ENCODE data around the gene SEMA4G.

Gene SEMA4G

DNA sequence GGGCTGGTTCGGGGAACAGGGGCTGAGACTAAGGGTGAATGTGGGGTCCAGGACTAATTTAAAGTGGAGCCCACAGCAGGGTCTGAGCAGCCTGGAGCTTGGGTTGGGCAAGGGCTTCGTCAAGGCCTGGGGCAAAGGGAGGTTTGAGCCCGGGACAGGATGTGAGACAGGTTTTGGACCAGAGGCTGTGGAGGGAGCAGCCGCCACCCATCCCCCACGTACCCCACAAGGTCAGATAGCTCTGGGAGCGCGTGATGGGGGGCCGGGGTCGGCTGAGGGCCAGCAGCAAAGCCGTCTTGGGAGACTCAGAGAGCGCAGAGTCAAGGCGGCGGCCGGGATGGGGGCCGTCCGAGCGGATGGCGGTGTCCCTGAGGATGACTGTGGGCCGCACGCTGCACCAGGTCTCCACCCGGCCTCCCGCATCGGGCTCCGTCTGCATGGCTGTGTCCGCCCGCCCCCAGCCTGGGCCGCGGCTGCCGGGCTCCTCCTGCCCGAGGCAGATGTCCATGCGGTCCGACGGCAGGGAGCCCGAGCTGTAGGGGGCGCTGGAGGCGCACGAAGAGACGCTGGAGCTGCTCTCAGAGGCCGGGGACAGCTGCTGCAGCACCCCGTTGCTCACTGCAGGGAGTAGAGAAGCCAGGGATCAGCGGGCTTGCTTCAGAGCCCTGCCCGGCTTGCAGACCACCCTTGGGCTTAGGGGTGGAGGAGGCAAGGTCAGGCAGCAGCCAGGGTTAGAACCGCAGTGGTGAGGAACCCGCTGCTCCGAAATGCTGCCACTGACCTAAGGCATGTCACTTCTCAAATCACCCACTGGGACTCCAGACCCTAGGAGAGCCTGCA lies 49.5 kb downstream of the SEMA4G start (continued):
- TF ChIP-seq ZNF266 (tag by site-specific recombination; IDR thresholded peaks at IDR 0.05; ENCODE audit: low read depth) (no peak), ZNF146 (tag by site-specific recombination; IDR thresholded peaks at IDR 0.05) (no peak), REPIN1 (tag by site-specific recombination; IDR thresholded peaks at IDR 0.05; ENCODE audit: low read depth) (no peak), ZFP69B (tag by site-specific recombination; IDR thresholded peaks at IDR 0.05) (0 out of 2 replicates have a peak, but pooled peaks have one; percentile 31), ZNF571 (tag by site-specific recombination; IDR thresholded peaks at IDR 0.05) (no peak), ZNF133 (tag by site-specific recombination; IDR thresholded peaks at IDR 0.05) (no peak), RBAK (tag by site-specific recombination; IDR thresholded peaks at IDR 0.05) (no peak), MZF1 (tag by site-specific recombination; IDR thresholded peaks at IDR 0.05; ENCODE audit: borderline replicate concordance) (no peak), ZNF169 (tag by site-specific recombination; IDR thresholded peaks at IDR 0.05) (no peak), ZBTB8A (tag by site-specific recombination; IDR thresholded peaks at IDR 0.05) (peak; percentile 64), ZNF416 (tag by site-specific recombination; IDR thresholded peaks at IDR 0.05) (no peak), ZNF274 (IDR thresholded peaks at IDR 0.05; ENCODE audit: low read length) (no peak), ZNF274 (tag by site-specific recombination; IDR thresholded peaks at IDR 0.05; ENCODE audit: borderline replicate concordance) (no peak), SCRT1 (tag by site-specific recombination; IDR thresholded peaks at IDR 0.05; ENCODE audit: borderline replicate concordance) (no peak), YY1 (tag by site-specific recombination; IDR thresholded peaks at IDR 0.05) (no peak; the same call in 1 of the 2 replicates), ZNF433 (tag by site-specific recombination; IDR thresholded peaks at IDR 0.05; ENCODE audit: low read depth) (no peak), ZNF350 (tag by site-specific recombination; IDR thresholded peaks at IDR 0.05) (no peak), ZBTB21 (tag by site-specific recombination; IDR thresholded peaks at IDR 0.05) (no peak), ZBTB1 (tag by site-specific recombination; IDR thresholded peaks at IDR 0.05) (no peak), ZNF341 (tag by site-specific recombination; IDR thresholded peaks at IDR 0.05; ENCODE audit: low read depth) (peak; percentile 53), ZNF214 (tag by site-specific recombination; IDR thresholded peaks at IDR 0.05; ENCODE audit: borderline replicate concordance) (no peak), OSR2 (tag by site-specific recombination; IDR thresholded peaks at IDR 0.05) (no peak)
- TF ChIP-seq, protein P1, sequence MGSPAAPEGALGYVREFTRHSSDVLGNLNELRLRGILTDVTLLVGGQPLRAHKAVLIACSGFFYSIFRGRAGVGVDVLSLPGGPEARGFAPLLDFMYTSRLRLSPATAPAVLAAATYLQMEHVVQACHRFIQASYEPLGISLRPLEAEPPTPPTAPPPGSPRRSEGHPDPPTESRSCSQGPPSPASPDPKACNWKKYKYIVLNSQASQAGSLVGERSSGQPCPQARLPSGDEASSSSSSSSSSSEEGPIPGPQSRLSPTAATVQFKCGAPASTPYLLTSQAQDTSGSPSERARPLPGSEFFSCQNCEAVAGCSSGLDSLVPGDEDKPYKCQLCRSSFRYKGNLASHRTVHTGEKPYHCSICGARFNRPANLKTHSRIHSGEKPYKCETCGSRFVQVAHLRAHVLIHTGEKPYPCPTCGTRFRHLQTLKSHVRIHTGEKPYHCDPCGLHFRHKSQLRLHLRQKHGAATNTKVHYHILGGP (tag by site-specific recombination; IDR thresholded peaks at IDR 0.05), result no peak
- TF ChIP-seq, protein P2, sequence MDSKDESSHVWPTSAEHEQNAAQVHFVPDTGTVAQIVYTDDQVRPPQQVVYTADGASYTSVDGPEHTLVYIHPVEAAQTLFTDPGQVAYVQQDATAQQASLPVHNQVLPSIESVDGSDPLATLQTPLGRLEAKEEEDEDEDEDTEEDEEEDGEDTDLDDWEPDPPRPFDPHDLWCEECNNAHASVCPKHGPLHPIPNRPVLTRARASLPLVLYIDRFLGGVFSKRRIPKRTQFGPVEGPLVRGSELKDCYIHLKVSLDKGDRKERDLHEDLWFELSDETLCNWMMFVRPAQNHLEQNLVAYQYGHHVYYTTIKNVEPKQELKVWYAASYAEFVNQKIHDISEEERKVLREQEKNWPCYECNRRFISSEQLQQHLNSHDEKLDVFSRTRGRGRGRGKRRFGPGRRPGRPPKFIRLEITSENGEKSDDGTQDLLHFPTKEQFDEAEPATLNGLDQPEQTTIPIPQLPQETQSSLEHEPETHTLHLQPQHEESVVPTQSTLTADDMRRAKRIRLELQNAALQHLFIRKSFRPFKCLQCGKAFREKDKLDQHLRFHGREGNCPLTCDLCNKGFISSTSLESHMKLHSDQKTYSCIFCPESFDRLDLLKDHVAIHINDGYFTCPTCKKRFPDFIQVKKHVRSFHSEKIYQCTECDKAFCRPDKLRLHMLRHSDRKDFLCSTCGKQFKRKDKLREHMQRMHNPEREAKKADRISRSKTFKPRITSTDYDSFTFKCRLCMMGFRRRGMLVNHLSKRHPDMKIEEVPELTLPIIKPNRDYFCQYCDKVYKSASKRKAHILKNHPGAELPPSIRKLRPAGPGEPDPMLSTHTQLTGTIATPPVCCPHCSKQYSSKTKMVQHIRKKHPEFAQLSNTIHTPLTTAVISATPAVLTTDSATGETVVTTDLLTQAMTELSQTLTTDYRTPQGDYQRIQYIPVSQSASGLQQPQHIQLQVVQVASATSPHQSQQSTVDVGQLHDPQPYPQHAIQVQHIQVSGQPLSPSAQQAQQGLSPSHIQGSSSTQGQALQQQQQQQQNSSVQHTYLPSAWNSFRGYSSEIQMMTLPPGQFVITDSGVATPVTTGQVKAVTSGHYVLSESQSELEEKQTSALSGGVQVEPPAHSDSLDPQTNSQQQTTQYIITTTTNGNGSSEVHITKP (tag by site-specific recombination; IDR thresholded peaks at IDR 0.05), result no peak
- TF ChIP-seq, protein P3, sequence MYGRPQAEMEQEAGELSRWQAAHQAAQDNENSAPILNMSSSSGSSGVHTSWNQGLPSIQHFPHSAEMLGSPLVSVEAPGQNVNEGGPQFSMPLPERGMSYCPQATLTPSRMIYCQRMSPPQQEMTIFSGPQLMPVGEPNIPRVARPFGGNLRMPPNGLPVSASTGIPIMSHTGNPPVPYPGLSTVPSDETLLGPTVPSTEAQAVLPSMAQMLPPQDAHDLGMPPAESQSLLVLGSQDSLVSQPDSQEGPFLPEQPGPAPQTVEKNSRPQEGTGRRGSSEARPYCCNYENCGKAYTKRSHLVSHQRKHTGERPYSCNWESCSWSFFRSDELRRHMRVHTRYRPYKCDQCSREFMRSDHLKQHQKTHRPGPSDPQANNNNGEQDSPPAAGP (tag by site-specific recombination; IDR thresholded peaks at IDR 0.05), result peak; percentile 73; the same call in 1 of the 2 replicates
- TF ChIP-seq, protein P4, sequence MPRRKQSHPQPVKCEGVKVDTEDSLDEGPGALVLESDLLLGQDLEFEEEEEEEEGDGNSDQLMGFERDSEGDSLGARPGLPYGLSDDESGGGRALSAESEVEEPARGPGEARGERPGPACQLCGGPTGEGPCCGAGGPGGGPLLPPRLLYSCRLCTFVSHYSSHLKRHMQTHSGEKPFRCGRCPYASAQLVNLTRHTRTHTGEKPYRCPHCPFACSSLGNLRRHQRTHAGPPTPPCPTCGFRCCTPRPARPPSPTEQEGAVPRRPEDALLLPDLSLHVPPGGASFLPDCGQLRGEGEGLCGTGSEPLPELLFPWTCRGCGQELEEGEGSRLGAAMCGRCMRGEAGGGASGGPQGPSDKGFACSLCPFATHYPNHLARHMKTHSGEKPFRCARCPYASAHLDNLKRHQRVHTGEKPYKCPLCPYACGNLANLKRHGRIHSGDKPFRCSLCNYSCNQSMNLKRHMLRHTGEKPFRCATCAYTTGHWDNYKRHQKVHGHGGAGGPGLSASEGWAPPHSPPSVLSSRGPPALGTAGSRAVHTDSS (tag by site-specific recombination; IDR thresholded peaks at IDR 0.05), result no peak
- TF ChIP-seq, protein P5, sequence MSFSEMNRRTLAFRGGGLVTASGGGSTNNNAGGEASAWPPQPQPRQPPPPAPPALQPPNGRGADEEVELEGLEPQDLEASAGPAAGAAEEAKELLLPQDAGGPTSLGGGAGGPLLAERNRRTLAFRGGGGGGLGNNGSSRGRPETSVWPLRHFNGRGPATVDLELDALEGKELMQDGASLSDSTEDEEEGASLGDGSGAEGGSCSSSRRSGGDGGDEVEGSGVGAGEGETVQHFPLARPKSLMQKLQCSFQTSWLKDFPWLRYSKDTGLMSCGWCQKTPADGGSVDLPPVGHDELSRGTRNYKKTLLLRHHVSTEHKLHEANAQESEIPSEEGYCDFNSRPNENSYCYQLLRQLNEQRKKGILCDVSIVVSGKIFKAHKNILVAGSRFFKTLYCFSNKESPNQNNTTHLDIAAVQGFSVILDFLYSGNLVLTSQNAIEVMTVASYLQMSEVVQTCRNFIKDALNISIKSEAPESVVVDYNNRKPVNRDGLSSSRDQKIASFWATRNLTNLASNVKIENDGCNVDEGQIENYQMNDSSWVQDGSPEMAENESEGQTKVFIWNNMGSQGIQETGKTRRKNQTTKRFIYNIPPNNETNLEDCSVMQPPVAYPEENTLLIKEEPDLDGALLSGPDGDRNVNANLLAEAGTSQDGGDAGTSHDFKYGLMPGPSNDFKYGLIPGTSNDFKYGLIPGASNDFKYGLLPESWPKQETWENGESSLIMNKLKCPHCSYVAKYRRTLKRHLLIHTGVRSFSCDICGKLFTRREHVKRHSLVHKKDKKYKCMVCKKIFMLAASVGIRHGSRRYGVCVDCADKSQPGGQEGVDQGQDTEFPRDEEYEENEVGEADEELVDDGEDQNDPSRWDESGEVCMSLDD (tag by site-specific recombination; IDR thresholded peaks at IDR 0.05), result peak; percentile 42; the same call in 1 of the 2 replicates
- TF ChIP-seq, protein P6, sequence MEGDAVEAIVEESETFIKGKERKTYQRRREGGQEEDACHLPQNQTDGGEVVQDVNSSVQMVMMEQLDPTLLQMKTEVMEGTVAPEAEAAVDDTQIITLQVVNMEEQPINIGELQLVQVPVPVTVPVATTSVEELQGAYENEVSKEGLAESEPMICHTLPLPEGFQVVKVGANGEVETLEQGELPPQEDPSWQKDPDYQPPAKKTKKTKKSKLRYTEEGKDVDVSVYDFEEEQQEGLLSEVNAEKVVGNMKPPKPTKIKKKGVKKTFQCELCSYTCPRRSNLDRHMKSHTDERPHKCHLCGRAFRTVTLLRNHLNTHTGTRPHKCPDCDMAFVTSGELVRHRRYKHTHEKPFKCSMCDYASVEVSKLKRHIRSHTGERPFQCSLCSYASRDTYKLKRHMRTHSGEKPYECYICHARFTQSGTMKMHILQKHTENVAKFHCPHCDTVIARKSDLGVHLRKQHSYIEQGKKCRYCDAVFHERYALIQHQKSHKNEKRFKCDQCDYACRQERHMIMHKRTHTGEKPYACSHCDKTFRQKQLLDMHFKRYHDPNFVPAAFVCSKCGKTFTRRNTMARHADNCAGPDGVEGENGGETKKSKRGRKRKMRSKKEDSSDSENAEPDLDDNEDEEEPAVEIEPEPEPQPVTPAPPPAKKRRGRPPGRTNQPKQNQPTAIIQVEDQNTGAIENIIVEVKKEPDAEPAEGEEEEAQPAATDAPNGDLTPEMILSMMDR (tag by site-specific recombination; IDR thresholded peaks at IDR 0.05), result peak; percentile 95

Measured in HEK293 (cell line).